Measurements from ENCODE around the gene SLC66A2. TPM values are rescaled to one million over a fixed set of nuclear protein-coding genes. Genes with fewer than 3 reads are reported as not detected.

SLC66A2 gene
- total RNA-seq, 4 donors from 2014 or later: 41.4 to 310 (median 78.5) TPM

DNA sequence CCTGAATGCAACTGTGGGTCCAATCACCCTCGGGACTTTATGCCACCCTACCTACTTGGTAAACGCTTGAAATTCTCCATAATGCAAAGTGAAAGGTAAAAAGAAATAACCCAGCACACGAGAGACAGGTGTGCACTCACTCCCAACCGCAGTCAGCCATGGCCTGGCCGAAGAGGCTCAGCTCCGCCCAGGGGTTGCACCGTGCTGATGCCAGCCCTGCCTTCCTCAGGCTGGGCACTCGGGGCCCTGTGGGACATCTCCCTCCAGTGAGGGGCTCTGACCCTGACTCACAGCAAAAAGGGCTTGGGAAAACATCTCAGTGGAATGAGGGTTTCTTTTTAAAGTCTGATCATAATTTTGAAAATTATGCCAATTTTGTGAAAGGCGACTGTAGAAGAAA is 13.3 kb downstream of the SLC66A2 start:
- TF ChIP-seq, protein P1, sequence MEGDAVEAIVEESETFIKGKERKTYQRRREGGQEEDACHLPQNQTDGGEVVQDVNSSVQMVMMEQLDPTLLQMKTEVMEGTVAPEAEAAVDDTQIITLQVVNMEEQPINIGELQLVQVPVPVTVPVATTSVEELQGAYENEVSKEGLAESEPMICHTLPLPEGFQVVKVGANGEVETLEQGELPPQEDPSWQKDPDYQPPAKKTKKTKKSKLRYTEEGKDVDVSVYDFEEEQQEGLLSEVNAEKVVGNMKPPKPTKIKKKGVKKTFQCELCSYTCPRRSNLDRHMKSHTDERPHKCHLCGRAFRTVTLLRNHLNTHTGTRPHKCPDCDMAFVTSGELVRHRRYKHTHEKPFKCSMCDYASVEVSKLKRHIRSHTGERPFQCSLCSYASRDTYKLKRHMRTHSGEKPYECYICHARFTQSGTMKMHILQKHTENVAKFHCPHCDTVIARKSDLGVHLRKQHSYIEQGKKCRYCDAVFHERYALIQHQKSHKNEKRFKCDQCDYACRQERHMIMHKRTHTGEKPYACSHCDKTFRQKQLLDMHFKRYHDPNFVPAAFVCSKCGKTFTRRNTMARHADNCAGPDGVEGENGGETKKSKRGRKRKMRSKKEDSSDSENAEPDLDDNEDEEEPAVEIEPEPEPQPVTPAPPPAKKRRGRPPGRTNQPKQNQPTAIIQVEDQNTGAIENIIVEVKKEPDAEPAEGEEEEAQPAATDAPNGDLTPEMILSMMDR (IDR thresholded peaks at IDR 0.05; ENCODE audit: low read depth): no peak

DNA sequence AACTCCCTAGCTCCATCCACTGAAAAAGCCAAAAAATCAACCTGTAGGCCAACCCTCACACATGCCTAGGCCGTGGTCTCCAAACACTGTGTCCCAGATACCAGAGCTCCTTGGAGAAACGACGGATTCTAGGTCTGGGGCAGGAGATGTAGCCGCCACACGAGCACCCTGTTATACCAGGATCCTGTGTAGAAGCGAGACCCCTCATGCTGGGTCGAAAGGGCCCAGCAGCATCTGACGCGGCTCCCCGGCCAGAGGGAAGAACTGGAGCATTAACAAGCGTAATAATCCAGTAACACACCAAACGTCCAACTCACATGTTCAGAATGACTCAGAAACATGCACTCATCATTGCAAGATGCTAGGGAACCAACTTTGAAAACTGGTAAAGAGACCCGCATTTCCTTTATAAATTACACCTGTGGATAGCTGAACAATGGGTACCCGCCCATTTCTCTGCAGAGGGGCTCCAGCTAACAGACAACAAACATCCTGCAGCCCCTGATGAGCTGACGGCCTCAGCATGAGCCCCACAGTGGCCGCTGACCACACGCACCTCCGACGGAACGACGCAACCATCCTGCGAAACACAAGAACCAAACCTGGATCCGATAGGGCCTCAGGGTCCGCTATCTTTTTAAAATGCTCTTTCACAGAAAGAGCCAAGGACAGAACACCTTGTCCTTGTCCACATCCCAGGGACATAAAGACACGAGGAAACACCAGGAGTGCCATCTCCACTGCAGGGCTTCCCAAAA is 14.2 kb downstream of the SLC66A2 start:
- TF ChIP-seq, protein P1 (IDR thresholded peaks at IDR 0.05; ENCODE audit: low read depth): no peak

DNA sequence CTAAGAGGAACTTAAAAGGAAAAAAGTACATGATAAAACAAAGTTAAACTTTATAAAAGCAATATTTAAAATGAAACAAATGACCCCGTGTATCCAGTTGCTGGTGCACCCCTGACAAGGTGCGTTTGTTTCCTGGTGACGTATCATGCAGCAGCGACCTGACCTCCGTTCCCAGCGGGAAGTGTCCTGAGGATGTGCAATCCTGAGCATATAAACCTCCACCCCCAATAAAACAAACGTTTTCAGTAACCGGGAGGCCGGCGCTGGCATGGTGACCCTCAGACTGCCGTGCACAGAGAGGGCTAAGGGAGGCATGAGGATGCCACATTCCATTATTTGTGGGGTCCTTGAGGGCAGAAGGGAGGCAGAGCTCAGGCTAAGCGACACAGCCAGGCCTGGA is 14.8 kb downstream of the SLC66A2 start:
- TF ChIP-seq, protein P1 (IDR thresholded peaks at IDR 0.05; ENCODE audit: low read depth): no peak

DNA sequence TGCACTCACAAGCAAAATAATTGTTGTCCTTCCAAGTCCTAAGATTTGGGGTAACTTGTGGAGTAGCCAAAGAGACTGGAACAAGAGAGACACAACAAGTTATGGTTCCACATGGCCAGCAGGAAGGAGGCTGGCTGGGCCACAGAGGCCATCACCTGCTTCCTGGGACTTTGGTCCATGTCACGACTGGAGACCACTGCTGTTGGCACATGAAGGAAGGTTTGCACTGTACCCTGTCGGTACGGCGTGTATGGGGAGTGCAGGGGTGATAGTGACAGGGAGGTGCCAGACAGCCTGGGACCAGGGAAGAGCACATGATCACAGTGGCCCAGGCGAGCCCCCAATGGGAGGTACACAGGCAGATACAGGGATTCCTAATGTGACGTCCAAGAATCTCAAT is 15.5 kb downstream of the SLC66A2 start:
- TF ChIP-seq, protein P1 (IDR thresholded peaks at IDR 0.05; ENCODE audit: low read depth): no peak

DNA sequence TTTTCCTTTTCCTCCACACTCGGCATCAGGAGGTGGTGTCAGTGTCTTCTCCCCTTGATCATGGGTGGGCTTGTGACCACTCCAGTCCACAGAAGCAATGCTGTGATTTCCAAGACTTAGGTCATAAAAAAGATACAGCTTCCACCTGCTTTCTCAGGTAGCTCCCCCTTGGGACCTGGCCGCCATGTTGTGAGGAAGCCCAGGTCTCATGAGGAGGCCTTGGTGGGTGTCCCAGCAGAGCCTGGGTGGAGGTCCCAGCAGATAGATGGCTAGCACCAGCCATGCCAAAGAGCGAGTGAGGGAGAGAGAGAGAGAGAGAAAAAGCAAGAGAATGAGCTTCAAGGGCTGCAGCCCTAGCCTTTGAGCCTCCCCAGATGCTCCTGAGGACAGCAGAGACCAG is 16.0 kb downstream of the SLC66A2 start:
- TF ChIP-seq, protein P1 (IDR thresholded peaks at IDR 0.05; ENCODE audit: low read depth): no peak

DNA sequence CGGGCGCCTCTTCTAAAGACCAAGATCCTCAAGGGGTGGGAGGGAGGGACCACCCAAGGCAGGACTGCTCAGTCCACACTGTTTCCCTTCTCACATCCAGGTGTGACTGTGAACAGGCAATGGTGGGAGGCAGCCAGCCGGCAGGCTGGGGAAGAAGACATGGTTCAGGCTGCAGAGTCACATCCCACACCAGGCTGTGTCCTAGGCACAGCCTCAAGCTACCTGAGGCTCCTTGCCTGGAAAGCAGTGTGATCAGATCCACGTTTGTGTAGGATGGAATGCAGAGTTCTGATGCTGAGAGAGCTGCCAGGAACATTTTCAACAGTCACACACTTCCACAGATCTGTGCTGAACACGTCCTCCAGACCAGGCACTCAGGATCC is 16.4 kb downstream of the SLC66A2 start:
- TF ChIP-seq, protein P1 (IDR thresholded peaks at IDR 0.05; ENCODE audit: low read depth): no peak

DNA sequence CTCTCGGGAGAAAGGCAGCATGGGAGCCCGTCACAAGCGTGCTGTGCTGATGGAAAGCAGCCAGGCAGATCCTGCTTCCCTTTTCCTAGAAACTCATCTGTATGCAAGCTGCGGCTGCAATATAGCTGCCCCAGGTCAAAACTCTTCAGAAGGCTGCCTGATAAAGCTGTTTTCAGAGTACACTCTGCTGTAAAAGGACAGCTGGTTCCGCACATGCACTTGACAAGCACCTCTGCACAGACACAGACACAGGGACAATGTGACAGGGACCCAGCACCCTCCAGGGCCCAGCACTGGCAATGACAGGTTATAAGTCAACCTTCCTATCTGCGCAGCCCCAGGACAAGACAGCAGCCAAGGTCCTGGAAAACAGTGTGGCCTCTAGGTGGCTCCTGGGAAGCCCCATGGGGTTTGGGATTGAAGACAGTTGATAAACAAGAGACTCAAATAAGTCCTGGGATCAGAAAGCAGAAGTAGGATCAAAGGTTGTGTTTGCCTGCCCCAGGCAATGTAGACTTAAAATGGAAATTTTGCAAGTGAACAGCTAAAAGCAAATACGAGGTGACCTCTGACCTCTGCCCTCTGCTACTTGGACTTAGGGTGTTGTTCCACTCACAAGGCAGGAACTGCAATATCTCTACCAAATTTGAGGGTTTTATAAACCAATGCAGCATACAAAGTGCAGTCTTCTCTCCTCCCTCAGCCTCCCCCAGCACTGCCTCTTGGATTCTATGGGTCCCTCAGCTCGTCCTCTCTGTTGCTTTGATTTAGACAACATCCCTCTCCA is 16.9 kb downstream of the SLC66A2 start:
- TF ChIP-seq, protein P1 (IDR thresholded peaks at IDR 0.05; ENCODE audit: low read depth): no peak
